ENCODE results near the gene SOX1.

GRCh38 chr13:112102243-112102642, 35.3 kb downstream of the SOX1 start:
- no peak for TF ChIP-seq EZH2 (IDR thresholded peaks at IDR 0.05; ENCODE audit: borderline replicate concordance, insufficient read depth, low read depth, low read length, poor library complexity, severe bottlenecking)
- TF ChIP-seq CTCF (IDR thresholded peaks at IDR 0.05) = no peak

Data from B cell (primary cell).